Keratinocyte (primary cell): ENCODE measurements around the gene KRTAP4-7. TPM values are rescaled to one million over a fixed set of nuclear protein-coding genes. Genes with fewer than 3 reads are reported as not detected.
A peak's percentile ranks its signal among the peaks of the same experiment; 100 is the strongest.

Experiments
- DNase-seq: peaks from one replicate; pipeline ENCODE4 v3.0.0-alpha.2; 2011; ENCODE audit warnings: low read depth, missing footprints, low spot score
- FAIRE-seq: peaks from 2 replicates; lab custom pipeline; 2011; peaks lifted over from hg19 to GRCh38; lab: Jason Lieb, UNC
- H2AFZ ChIP-seq: 2 replicates; pipeline ENCODE4 v1.6.0; 2012; ENCODE audit warnings: low read length, control low read depth, inconsistent platforms; ENCODE audit not compliant: control insufficient read depth
- H3K27ac ChIP-seq: 2 replicates; pipeline ENCODE4 v1.5.1; 2011; ENCODE audit warnings: low read length; ENCODE audit not compliant: control insufficient read depth, insufficient read depth
- H3K27me3 ChIP-seq: 3 replicates; pipeline ENCODE4 v1.6.0; 2011; ENCODE audit warnings: low read length; ENCODE audit not compliant: control insufficient read depth, insufficient read depth; ENCODE audit errors: extremely low read depth
- H3K36me3 ChIP-seq, 2 experiments: 2 replicates in 1 of 2; 3 replicates in 1 of 2; pipeline ENCODE4 v1.5.1; 2011; ENCODE audit warnings: low read length in 2 of 2, mild to moderate bottlenecking in 1 of 2; ENCODE audit not compliant: control insufficient read depth in 2 of 2, insufficient read depth in 2 of 2; ENCODE audit errors: extremely low read depth in 1 of 2
- H3K4me1 ChIP-seq: 3 replicates; pipeline ENCODE4 v1.5.1; 2011; ENCODE audit warnings: low read length; ENCODE audit not compliant: control insufficient read depth, insufficient read depth; ENCODE audit errors: extremely low read depth
- H3K4me2 ChIP-seq: 3 replicates; pipeline ENCODE4 v1.6.0; 2011; ENCODE audit warnings: low read depth, low read length; ENCODE audit not compliant: control insufficient read depth, insufficient read depth; ENCODE audit errors: extremely low read depth
- H3K4me3 ChIP-seq, 3 experiments: fragments of 200-600 bp in 1 of 3; sonication (generic) in 1 of 3; 2 replicates in 2 of 3; 3 replicates in 1 of 3; pipeline ENCODE4 v1.5.1; 2011 to 2016; ENCODE audit warnings: low read length in 3 of 3, mild to moderate bottlenecking in 3 of 3, control low read depth in 2 of 3, inconsistent platforms in 1 of 3, low read depth in 1 of 3, mixed read lengths in 1 of 3, mixed run types in 1 of 3, moderate library complexity in 1 of 3; ENCODE audit not compliant: control insufficient read depth in 2 of 3, insufficient read depth in 2 of 3; ENCODE audit errors: extremely low read depth in 1 of 3
- H3K79me2 ChIP-seq: 2 replicates; pipeline ENCODE4 v1.6.0; 2012; ENCODE audit warnings: low read length; ENCODE audit not compliant: control insufficient read depth, insufficient read depth
- H3K9ac ChIP-seq: 3 replicates; pipeline ENCODE4 v1.6.0; 2011; ENCODE audit warnings: low read length; ENCODE audit not compliant: control insufficient read depth, insufficient read depth; ENCODE audit errors: extremely low read depth
- H3K9me1 ChIP-seq: 3 replicates; pipeline ENCODE4 v1.6.0; 2011; ENCODE audit warnings: low read length; ENCODE audit not compliant: control insufficient read depth, insufficient read depth; ENCODE audit errors: extremely low read depth
- H3K9me3 ChIP-seq: 2 replicates; pipeline ENCODE4 v1.5.1; 2012; ENCODE audit warnings: low read depth, low read length; ENCODE audit not compliant: control insufficient read depth
- H4K20me1 ChIP-seq: 3 replicates; pipeline ENCODE4 v1.6.0; 2011; ENCODE audit warnings: low read length; ENCODE audit not compliant: control insufficient read depth, insufficient read depth; ENCODE audit errors: extremely low read depth
- EZH2 ChIP-seq: IDR thresholded peaks from one replicate; pipeline ENCODE4 v1.6.1; 2012; ENCODE audit warnings: inconsistent platforms, mild to moderate bottlenecking, low read length, moderate library complexity
- dilution Hi-C: fragments of 300-500 bp; cut with MboI; formaldehyde crosslinking; loops from one replicate; pipeline ENCODE4 v1.7.0; 2020; ENCODE audit warnings: low sequenced_read_pairs; ENCODE audit not compliant: extremely low pct_ligation_motif_present
- polyA plus RNA-seq, 5 experiments: library from polyadenylated mRNA; depleted of rRNA in 3 of 5; stranded (reverse) in 3 of 5; stranded (forward) in 1 of 5; unstranded in 1 of 5; fragments of >200 nt; gene quantifications; 1 replicate in 1 of 5; 2 replicates in 3 of 5; 3 replicates in 1 of 5; pipeline versions ENCODE4 v1.2.1 to v1.2.3, GENCODE V29; 2011 to 2012; ENCODE audit warnings: missing spikeins in 2 of 5, low read depth in 1 of 5, low replicate concordance in 1 of 5
- TF ChIP-seq, protein P1 (sequence below), 3 experiments: IDR thresholded peaks in 1 of 3; conservative IDR thresholded peaks in 1 of 3; optimal IDR thresholded peaks in 1 of 3; 2 replicates in 2 of 3; 3 replicates in 1 of 3; pipeline versions ENCODE3 to v1.5.1; 2011; ENCODE audit warnings: low read length in 3 of 3, mild to moderate bottlenecking in 3 of 3, moderate library complexity in 2 of 3, control low read depth in 1 of 3, inconsistent platforms in 1 of 3; ENCODE audit not compliant: insufficient read depth in 2 of 3; ENCODE audit errors: extremely low read depth in 1 of 3

Gene KRTAP4-7
- polyA plus RNA-seq, 1 donor (not counting 4 experiments of a cell fraction or from before 2014, with no cell fraction given), result not detected

DNA sequence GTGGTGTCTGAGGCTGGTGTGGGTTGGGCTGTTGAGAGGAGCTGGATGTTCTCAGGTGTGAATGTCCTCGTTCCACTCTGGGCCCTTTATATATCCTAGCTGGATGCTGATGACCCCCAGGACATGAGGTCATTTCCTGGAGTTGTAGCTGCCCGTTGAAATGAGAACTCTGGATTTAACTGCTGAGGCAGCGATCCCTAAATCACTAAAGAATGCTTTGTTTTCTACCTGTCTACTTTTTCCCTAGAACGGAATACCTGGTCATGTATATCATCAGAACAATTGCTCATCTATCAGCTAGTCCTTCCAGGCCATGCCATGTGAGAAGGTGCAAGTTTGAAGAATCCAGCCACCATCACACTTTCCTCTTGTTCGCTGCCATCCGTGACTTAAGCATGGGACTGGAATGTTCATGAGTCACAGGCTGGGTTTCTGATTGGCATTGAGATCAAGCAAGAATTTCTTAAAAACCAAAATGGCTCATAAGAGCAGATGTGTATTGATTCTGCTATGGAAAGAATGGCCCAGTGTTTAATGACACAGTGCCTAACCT is 23.8 kb upstream of the KRTAP4-7 start, which contains the start of gene KRTAP2-3:
KRTAP2-3 (minus strand) TSS at position 63 of the 553 bp plus-strand sequence. CDS start 64 bp downstream, outside the sequence.
- dilution Hi-C loops, result no loop called here
- no peaks in the 10 kb centered on the region for H3K9me1 ChIP-seq
- peaks cover 32% of the 10 kb centered on the region for H3K4me1 ChIP-seq
- peak within 1 kb of the TSS; percentile 29 for H3K4me2 ChIP-seq
- FAIRE-seq, result peak; percentile 98
- H3K79me2 ChIP-seq, result no peaks in the 10 kb centered on the region
- TF ChIP-seq EZH2, result no peak
- TF ChIP-seq, protein P1, sequence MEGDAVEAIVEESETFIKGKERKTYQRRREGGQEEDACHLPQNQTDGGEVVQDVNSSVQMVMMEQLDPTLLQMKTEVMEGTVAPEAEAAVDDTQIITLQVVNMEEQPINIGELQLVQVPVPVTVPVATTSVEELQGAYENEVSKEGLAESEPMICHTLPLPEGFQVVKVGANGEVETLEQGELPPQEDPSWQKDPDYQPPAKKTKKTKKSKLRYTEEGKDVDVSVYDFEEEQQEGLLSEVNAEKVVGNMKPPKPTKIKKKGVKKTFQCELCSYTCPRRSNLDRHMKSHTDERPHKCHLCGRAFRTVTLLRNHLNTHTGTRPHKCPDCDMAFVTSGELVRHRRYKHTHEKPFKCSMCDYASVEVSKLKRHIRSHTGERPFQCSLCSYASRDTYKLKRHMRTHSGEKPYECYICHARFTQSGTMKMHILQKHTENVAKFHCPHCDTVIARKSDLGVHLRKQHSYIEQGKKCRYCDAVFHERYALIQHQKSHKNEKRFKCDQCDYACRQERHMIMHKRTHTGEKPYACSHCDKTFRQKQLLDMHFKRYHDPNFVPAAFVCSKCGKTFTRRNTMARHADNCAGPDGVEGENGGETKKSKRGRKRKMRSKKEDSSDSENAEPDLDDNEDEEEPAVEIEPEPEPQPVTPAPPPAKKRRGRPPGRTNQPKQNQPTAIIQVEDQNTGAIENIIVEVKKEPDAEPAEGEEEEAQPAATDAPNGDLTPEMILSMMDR (optimal IDR thresholded peaks at IDR 0.05 in 1 of 3, IDR thresholded peaks at IDR 0.05 in 1 of 3, conservative IDR thresholded peaks at IDR 0.05 in 1 of 3; ENCODE audit: extremely low read depth in 1 of 3, insufficient read depth in 2 of 3, low read length in 3 of 3), result no peak
- peak; percentile 94 for DNase-seq
- no peak within 1 kb of the TSS for H3K4me3 ChIP-seq
- no peak within 1 kb of the TSS for H3K9ac ChIP-seq
- no peaks in the 10 kb centered on the region for H4K20me1 ChIP-seq
- no peaks in the 10 kb centered on the region for H3K36me3 ChIP-seq
- H3K27ac ChIP-seq, result peak within 1 kb of the TSS; percentile 51
- H3K9me3 ChIP-seq, result no peaks in the 10 kb centered on the region
- H2AFZ ChIP-seq, result no peak within 1 kb of the TSS
- H3K27me3 ChIP-seq, result no peaks in the 10 kb centered on the region

DNA sequence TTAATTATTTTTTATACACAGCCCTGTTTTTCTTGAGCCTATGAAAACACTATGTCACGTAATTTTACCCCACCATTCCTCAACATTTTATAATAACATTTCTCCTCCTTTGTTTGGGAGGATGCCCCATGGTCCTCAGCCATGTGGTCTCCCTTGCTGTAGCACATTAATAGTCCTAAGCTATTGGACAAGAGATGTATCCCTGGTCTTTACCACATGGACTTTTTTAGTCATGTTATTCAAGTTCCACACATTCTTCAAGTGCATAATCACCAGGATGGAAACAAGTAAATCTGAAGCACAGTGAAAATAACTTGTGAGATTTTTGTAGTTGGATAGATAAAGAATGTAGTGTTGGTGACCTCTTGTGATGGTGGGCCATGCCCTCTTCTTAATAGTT is 22.0 kb upstream of the KRTAP4-7 start:
- Histone ChIP-seq H2AFZ (no peak overlapping the region), H3K9me3 (no peaks in the 10 kb centered on the region), H3K4me1 (peaks cover 44% of the 10 kb centered on the region), H3K27me3 (no peaks in the 10 kb centered on the region), H3K4me2 (no peak overlapping the region), H4K20me1 (no peaks in the 10 kb centered on the region), H3K4me3 (no peak overlapping the region), H3K9ac (no peak overlapping the region), H3K9me1 (no peaks in the 10 kb centered on the region), H3K27ac (peak overlapping the region; percentile 3), H3K79me2 (no peaks in the 10 kb centered on the region), H3K36me3 (no peaks in the 10 kb centered on the region)
- no peak for DNase-seq
- TF ChIP-seq, protein P1 (optimal IDR thresholded peaks at IDR 0.05 in 1 of 3, IDR thresholded peaks at IDR 0.05 in 1 of 3, conservative IDR thresholded peaks at IDR 0.05 in 1 of 3; ENCODE audit: extremely low read depth in 1 of 3, insufficient read depth in 2 of 3, low read length in 3 of 3), result no peak
- TF ChIP-seq EZH2, result no peak
- FAIRE-seq, result peak; percentile 57
- dilution Hi-C loops, result no loop called here
